Measurements from ENCODE around the gene PLA2G12A.

The PLA2G12A gene

DNA sequence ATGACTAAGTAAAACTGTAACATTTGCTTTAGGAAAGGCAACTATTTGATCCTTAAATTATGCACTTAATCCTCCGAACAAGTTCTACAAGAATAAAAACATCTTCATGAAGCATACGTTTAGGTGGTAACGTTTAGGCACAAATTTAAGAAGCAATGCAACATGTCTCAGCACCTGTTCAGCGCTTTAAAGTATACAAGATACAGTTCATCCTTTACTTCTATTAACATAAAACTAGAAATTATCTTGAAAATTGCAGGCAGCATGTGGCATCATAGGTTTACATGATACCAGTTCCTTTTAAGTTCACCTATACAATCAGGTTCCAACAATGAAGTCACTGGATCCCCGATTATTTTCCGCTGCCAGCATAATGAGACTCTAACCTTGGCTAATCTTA lies 1.5 kb downstream of the PLA2G12A start:
- H3K27me3 ChIP-seq (ENCODE audit: insufficient read depth, insufficient read length): no peaks in the 10 kb centered on the region
- no peak overlapping the region for H3K9ac ChIP-seq (ENCODE audit: insufficient read length, low read depth)
- H3K4me3 ChIP-seq (ENCODE audit: insufficient read length, low read depth): no peak overlapping the region
- no peaks in the 10 kb centered on the region for H3K36me3 ChIP-seq (ENCODE audit: insufficient read depth, insufficient read length, low read length)
- no peaks in the 10 kb centered on the region for H3K4me1 ChIP-seq (ENCODE audit: insufficient read depth, insufficient read length)
- no peak for DNase-seq (ENCODE audit: low read depth, low spot score)
- TF ChIP-seq ZNF274 (IDR thresholded peaks at IDR 0.05; ENCODE audit: low read depth, low read length) (no peak), YY1 (IDR thresholded peaks at IDR 0.05; ENCODE audit: insufficient read depth, insufficient read length) (no peak)
- H3K9me3 ChIP-seq (ENCODE audit: insufficient read depth, low read length): no peaks in the 10 kb centered on the region

DNA sequence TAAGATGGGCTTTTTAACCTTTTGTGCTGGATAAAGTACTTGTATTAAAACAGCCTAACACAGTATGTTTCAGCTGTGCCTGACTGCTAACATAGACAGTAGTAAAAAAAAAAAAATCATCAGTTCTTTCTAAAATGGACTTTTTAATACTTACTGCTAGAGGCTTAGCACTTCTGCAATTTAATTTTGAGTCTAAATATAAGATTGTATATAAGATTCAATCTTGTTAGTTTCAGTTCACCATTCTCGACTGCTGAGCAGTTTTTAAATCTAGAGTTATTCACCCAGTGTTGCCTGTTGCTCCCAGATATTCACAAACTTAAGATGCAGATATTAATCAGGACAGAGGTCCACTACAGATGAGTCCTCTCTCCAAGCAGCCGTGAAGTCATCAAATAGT lies 6.8 kb downstream of the PLA2G12A start:
- Histone ChIP-seq H3K4me1 (ENCODE audit: insufficient read depth, insufficient read length) (no peaks in the 10 kb centered on the region), H3K9me3 (ENCODE audit: insufficient read depth, low read length) (no peaks in the 10 kb centered on the region), H3K4me3 (ENCODE audit: insufficient read length, low read depth) (no peak overlapping the region), H3K27me3 (ENCODE audit: insufficient read depth, insufficient read length) (no peaks in the 10 kb centered on the region), H3K36me3 (ENCODE audit: insufficient read depth, insufficient read length, low read length) (no peaks in the 10 kb centered on the region), H3K9ac (ENCODE audit: insufficient read length, low read depth) (no peak overlapping the region)
- no peak for DNase-seq (ENCODE audit: low read depth, low spot score)
- TF ChIP-seq YY1 (IDR thresholded peaks at IDR 0.05; ENCODE audit: insufficient read depth, insufficient read length) (no peak), ZNF274 (IDR thresholded peaks at IDR 0.05; ENCODE audit: low read depth, low read length) (no peak), SUZ12 (IDR thresholded peaks at IDR 0.05; ENCODE audit: extremely low read depth, insufficient read depth, insufficient read length) (no peak)

- TF ChIP-seq ZNF274 (IDR thresholded peaks at IDR 0.05; ENCODE audit: low read depth, low read length) (no peak), SUZ12 (IDR thresholded peaks at IDR 0.05; ENCODE audit: extremely low read depth, insufficient read depth, insufficient read length) (no peak), YY1 (IDR thresholded peaks at IDR 0.05; ENCODE audit: insufficient read depth, insufficient read length) (no peak)
- H3K4me1 ChIP-seq (ENCODE audit: insufficient read depth, insufficient read length): no peaks in the 10 kb centered on the region
- peaks cover 2% of the 10 kb centered on the region for H3K36me3 ChIP-seq (ENCODE audit: insufficient read depth, insufficient read length, low read length)
- H3K27me3 ChIP-seq (ENCODE audit: insufficient read depth, insufficient read length): no peaks in the 10 kb centered on the region
- no peaks in the 10 kb centered on the region for H3K9me3 ChIP-seq (ENCODE audit: insufficient read depth, low read length)
- no peak for DNase-seq (ENCODE audit: low read depth, low spot score)
- H3K9ac ChIP-seq (ENCODE audit: insufficient read length, low read depth): no peak overlapping the region
- H3K4me3 ChIP-seq (ENCODE audit: insufficient read length, low read depth): no peak overlapping the region
These were observed 7.5 kb downstream of the PLA2G12A start for GRCh38 chr4:109722357-109722756.

DNA sequence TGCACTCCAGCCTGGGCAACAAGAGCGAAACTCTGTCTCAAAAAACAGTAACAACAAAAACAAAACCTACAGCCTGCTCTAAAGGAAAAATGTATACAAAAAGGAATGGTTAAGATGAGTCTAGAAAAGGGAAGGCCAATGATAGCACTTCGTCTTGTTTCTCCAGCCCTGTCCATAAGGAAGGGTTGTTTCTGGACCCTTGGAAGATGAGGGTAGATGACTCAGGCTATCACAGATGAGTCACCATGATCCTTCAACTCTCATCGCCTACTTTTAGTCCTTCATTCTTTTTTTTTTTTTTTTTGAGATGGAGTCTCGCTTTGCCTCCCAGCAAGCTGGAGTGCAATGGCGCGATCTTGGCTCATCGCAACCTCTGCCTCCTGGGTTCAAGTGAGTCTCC lies 8.8 kb downstream of the PLA2G12A start:
- no peak for DNase-seq (ENCODE audit: low read depth, low spot score)
- Histone ChIP-seq H3K9ac (ENCODE audit: insufficient read length, low read depth) (no peak overlapping the region), H3K36me3 (ENCODE audit: insufficient read depth, insufficient read length, low read length) (peaks cover 12% of the 10 kb centered on the region), H3K4me1 (ENCODE audit: insufficient read depth, insufficient read length) (no peaks in the 10 kb centered on the region), H3K27me3 (ENCODE audit: insufficient read depth, insufficient read length) (no peaks in the 10 kb centered on the region), H3K4me3 (ENCODE audit: insufficient read length, low read depth) (no peak overlapping the region), H3K9me3 (ENCODE audit: insufficient read depth, low read length) (no peaks in the 10 kb centered on the region)
- TF ChIP-seq SUZ12 (IDR thresholded peaks at IDR 0.05; ENCODE audit: extremely low read depth, insufficient read depth, insufficient read length): no peak

- peaks cover 12% of the 10 kb centered on the region for H3K36me3 ChIP-seq (ENCODE audit: insufficient read depth, insufficient read length, low read length)
- H3K9me3 ChIP-seq (ENCODE audit: insufficient read depth, low read length): no peaks in the 10 kb centered on the region
- TF ChIP-seq ZNF274 (IDR thresholded peaks at IDR 0.05; ENCODE audit: low read depth, low read length) (no peak), YY1 (IDR thresholded peaks at IDR 0.05; ENCODE audit: insufficient read depth, insufficient read length) (no peak), SUZ12 (IDR thresholded peaks at IDR 0.05; ENCODE audit: extremely low read depth, insufficient read depth, insufficient read length) (no peak)
- H3K9ac ChIP-seq (ENCODE audit: insufficient read length, low read depth): no peak overlapping the region
- H3K27me3 ChIP-seq (ENCODE audit: insufficient read depth, insufficient read length): no peaks in the 10 kb centered on the region
- H3K4me1 ChIP-seq (ENCODE audit: insufficient read depth, insufficient read length): no peaks in the 10 kb centered on the region
- no peak for DNase-seq (ENCODE audit: low read depth, low spot score)
- no peak overlapping the region for H3K4me3 ChIP-seq (ENCODE audit: insufficient read length, low read depth)
These were observed 10.3 kb downstream of the PLA2G12A start for GRCh38 chr4:109719604-109720003.

DNA sequence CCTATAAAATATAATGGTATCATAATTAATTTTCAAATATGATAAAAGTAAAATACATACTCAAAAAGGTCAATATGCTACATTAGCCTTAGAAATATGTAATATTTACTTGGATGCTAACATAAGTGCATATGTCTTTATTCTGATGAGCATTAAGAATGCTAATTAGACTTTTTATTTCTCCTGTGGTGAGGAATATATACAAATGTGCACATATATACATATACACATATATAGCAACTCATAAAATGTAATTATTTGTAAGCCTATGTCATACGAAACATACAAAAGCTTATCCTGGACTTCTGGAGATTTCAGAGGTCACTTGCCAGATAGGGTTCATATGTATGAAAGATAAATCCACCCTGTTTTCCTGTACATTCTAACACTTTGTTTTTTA lies 11.1 kb downstream of the PLA2G12A start:
- no peak for DNase-seq (ENCODE audit: low read depth, low spot score)
- no peak overlapping the region for H3K9ac ChIP-seq (ENCODE audit: insufficient read length, low read depth)
- H3K4me3 ChIP-seq (ENCODE audit: insufficient read length, low read depth): no peak overlapping the region
- H3K9me3 ChIP-seq (ENCODE audit: insufficient read depth, low read length): no peaks in the 10 kb centered on the region
- no peaks in the 10 kb centered on the region for H3K27me3 ChIP-seq (ENCODE audit: insufficient read depth, insufficient read length)
- no peaks in the 10 kb centered on the region for H3K4me1 ChIP-seq (ENCODE audit: insufficient read depth, insufficient read length)
- peaks cover 19% of the 10 kb centered on the region for H3K36me3 ChIP-seq (ENCODE audit: insufficient read depth, insufficient read length, low read length)
- TF ChIP-seq ZNF274 (IDR thresholded peaks at IDR 0.05; ENCODE audit: low read depth, low read length) (no peak), YY1 (IDR thresholded peaks at IDR 0.05; ENCODE audit: insufficient read depth, insufficient read length) (no peak), SUZ12 (IDR thresholded peaks at IDR 0.05; ENCODE audit: extremely low read depth, insufficient read depth, insufficient read length) (no peak)

GRCh38 chr4:109713500-109713899 lies 16.4 kb downstream of the PLA2G12A start:
- no peak for DNase-seq (ENCODE audit: low read depth, low spot score)
- Histone ChIP-seq H3K4me3 (ENCODE audit: insufficient read length, low read depth) (no peak overlapping the region), H3K27me3 (ENCODE audit: insufficient read depth, insufficient read length) (no peaks in the 10 kb centered on the region), H3K9me3 (ENCODE audit: insufficient read depth, low read length) (no peaks in the 10 kb centered on the region), H3K9ac (ENCODE audit: insufficient read length, low read depth) (no peak overlapping the region), H3K36me3 (ENCODE audit: insufficient read depth, insufficient read length, low read length) (peaks cover 30% of the 10 kb centered on the region), H3K4me1 (ENCODE audit: insufficient read depth, insufficient read length) (no peaks in the 10 kb centered on the region)
- TF ChIP-seq YY1 (IDR thresholded peaks at IDR 0.05; ENCODE audit: insufficient read depth, insufficient read length) (no peak), SUZ12 (IDR thresholded peaks at IDR 0.05; ENCODE audit: extremely low read depth, insufficient read depth, insufficient read length) (no peak), ZNF274 (IDR thresholded peaks at IDR 0.05; ENCODE audit: low read depth, low read length) (no peak)

- H3K9ac ChIP-seq (ENCODE audit: insufficient read length, low read depth): no peak overlapping the region
- no peak for DNase-seq (ENCODE audit: low read depth, low spot score)
- H3K4me1 ChIP-seq (ENCODE audit: insufficient read depth, insufficient read length): no peaks in the 10 kb centered on the region
- H3K36me3 ChIP-seq (ENCODE audit: insufficient read depth, insufficient read length, low read length): peaks cover 14% of the 10 kb centered on the region
- no peaks in the 10 kb centered on the region for H3K9me3 ChIP-seq (ENCODE audit: insufficient read depth, low read length)
- TF ChIP-seq YY1 (IDR thresholded peaks at IDR 0.05; ENCODE audit: insufficient read depth, insufficient read length) (no peak), ZNF274 (IDR thresholded peaks at IDR 0.05; ENCODE audit: low read depth, low read length) (no peak), SUZ12 (IDR thresholded peaks at IDR 0.05; ENCODE audit: extremely low read depth, insufficient read depth, insufficient read length) (no peak)
- H3K4me3 ChIP-seq (ENCODE audit: insufficient read length, low read depth): no peak overlapping the region
- no peaks in the 10 kb centered on the region for H3K27me3 ChIP-seq (ENCODE audit: insufficient read depth, insufficient read length)
These were observed 20.9 kb downstream of the PLA2G12A start for GRCh38 chr4:109708990-109709389.
